ENCODE measurements around the gene TSPAN31.

TSPAN31 gene

DNA sequence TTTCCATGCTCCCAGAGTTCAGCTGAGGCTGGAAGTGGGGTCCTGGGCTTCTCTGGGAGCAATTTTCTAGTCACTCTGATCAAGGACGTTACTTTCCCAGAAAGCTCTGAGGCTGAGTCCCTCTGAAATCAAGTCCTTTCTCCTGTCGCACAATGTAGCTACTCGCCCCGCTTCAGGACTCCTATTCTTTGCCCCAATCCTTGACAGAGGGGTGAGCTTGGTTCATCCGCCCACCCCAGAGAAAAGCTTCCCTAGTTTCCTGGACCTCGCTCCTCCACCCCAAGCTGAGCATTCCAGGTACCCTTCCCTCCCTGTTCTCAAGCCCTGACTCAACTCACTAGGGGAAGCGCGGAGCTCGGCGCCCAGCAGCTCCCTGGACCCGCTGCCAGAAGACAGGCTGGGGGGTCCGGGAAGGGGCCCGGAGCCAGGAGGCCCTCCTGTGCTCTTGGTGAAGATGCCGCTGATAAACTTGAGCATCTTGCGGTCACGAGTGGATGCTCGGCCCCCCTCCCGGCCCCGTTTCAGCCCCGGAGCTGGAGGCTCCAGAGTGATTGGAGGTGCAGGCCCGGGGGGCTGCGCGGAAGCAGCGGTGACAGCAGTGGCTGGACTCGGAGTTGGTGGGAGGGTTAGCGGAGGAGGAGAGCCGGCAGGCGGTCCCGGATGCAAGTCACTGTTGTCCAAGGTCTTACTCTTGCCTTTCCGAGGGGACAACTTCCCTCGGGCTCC is 7.9 kb upstream of the TSPAN31 start:
- DNase-seq, result no peak

DNA sequence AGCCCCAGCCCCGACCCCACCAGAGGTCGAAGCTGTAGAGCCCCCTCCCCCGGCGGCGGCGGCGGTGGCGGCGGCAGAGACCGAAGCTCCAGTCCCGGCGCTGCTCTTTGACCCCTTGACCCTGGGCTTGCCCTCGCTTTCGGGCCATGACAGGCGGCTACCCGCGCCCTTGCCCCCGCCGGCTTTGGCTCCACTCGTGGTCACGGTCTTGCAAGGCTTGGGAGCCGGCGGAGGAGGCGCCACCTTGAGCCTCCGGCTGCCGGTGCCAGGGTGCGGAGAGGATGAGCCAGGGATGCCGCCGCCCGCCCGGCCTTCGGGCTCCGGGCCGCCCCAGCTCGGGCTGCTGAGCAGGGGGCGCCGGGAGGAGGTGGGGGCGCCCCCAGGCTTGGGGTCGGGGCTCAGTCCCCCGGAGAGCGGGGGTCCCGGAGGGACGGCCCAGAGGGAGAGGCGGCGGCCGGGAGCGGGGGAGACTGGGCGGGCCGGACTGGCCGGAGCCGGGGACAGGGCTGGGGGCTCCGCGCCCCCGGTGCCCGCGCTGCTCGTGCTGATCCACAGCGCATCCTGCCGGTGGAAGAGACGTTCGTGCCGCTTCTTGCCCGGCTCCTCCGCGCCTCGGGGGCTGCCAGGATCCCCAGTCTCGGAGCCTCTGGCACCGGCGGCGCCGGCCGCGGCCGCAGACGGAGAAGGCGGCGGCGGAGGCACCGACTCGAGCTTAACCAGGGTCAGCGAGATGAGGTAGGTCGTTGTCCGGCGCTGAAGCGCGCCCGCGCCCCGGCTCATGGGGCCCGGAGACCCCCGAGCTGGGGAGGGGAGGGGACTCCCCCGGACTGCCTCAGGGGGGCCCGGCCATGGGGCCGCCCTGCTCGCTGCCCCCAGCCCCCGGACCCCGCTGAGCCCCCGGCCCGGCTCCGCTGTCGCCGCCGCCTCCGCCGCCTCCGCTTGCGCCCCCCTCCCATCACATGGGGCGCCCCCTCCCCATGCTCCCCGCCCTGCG is 7.1 kb upstream of the TSPAN31 start:
- no peak for DNase-seq

DNA sequence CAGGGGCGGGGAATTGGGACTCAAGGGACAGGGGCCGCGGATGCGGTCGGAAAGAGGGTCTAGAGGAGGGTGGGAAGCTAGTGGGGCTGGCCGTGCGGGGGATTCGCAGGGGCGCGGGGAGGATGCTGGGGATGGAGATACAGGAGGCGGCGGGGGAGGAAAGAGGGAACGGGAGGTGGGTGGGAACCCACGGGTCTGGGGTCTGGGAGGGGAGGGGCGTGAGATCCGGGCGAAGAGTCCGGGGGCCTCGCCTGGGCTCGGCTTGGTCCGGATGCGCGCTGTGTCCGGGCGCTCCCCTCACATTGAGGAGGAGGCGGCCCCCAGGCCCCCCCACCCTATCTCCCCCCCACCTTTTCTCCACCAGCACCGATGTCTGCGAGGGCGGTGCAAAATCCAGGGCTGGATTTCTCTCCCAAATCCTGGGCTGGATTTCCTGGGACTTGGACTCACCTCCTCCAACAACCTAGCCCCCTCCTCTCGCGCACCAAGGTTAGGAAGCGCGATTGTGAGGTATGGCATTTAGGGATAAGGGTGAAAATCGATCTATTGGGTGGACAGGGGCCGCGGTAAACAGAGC is 6.1 kb upstream of the TSPAN31 start, which contains the start of gene AGAP2:
TSS of gene AGAP2 (minus strand) at position 82 of the 577 bp plus-strand sequence. CDS start 496 bp downstream, outside the sequence.
- DNase-seq, result no peak

DNA sequence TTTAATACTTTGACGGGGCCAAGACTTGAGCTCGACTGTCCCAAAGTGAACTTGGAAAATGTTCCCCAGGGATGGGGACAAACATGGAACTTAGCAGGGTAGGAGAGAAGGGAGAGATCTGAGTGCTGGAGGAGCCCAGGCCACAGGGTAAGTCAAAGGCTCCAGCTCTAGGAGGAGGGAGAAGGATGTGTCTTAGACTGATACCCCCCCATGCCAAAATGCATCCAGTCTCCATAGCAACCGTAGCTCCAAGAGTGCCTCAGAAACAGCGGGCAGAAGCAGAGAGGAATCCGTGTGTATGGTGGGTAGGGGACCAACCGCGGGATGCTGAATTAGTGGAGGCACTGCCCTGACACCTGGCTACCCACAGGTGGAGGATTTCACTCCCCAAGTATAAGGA is 5.5 kb upstream of the TSPAN31 start:
- DNase-seq, result no peak

DNA sequence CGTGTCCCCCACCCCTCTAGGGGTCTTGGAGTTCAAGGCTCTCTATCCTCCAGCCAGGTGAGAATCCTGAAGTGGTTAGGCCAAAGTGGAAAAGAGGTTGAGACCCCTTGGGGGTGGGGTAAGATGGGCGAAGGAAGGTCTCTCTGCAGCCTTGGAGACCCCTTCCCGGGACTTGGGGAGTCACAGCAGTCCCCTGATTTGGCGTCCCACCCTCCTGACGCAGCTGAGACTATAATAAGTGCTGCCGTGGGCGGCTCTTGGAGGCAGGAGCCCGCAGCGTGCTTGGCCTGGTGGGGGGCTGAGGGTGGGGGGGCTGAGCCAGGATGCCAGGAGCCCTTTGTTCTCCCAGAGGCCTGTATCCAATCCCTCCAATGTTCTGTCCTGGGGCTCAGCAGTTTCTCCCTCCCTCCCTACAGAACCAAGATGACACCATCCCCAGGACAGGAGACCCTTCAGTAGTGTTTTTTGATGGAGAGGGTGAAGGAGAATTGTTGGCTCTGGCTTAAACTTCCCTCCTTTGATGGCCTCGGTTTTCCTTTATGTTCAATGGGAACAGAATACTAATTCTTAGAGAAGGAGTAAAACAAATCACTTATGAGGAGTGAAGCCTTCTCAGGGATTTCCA is 4.8 kb upstream of the TSPAN31 start:
- no peak for DNase-seq

DNA sequence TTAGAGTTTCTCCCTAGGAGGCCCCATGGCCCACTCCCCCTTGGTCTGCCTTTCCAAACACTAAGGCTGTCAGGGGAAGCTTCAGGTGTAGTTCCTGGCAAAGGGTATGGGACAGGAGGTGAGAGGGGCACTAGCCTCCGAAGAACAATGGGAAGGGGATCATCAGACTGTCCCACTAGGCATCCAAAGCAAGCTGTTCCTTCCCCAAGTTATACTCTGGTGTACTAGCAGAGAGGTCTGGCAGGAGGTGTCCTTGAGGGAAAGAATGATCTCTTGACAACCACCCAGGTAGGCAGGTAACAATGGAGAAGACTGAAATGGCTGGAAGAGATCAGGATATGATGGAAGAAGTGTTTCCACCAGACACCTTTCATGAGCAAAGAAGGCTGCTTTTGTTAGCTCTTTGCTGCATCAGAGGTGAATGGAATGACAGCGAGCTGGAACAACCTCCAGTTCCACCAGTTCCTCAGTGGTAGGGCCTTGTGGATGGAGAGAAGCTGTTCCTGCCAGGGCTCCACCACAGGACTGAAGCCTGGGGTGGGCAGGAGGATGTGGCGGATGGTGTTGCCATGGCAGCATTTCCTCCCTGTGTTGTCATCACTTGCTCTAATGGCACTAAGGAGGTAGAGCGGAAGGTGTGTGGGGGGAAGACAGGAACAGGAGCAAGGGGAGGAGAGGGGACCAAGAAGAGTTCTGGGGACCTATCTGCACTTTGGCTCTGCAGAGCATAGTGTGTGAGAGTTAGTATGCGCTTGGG is 4.0 kb upstream of the TSPAN31 start:
- DNase-seq, result no peak

DNA sequence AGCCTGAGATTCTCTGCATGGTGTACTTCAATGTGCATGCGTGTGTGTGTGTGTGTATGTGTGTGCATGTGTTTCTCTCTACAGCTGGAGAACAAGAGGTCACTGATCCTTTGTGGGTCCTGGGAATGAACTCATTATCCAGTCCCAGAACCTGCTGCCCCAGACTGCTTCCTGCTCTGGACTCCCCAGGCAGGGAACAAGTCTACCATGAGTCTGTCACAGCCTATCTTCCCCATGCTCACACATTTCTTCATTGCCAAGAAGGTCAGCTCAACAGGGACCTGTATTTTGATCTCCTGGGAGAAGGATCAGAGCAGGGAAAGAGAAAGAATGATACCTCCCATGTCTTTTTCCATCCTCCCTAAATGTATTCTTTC is 3.4 kb upstream of the TSPAN31 start:
- no peak for DNase-seq

DNA sequence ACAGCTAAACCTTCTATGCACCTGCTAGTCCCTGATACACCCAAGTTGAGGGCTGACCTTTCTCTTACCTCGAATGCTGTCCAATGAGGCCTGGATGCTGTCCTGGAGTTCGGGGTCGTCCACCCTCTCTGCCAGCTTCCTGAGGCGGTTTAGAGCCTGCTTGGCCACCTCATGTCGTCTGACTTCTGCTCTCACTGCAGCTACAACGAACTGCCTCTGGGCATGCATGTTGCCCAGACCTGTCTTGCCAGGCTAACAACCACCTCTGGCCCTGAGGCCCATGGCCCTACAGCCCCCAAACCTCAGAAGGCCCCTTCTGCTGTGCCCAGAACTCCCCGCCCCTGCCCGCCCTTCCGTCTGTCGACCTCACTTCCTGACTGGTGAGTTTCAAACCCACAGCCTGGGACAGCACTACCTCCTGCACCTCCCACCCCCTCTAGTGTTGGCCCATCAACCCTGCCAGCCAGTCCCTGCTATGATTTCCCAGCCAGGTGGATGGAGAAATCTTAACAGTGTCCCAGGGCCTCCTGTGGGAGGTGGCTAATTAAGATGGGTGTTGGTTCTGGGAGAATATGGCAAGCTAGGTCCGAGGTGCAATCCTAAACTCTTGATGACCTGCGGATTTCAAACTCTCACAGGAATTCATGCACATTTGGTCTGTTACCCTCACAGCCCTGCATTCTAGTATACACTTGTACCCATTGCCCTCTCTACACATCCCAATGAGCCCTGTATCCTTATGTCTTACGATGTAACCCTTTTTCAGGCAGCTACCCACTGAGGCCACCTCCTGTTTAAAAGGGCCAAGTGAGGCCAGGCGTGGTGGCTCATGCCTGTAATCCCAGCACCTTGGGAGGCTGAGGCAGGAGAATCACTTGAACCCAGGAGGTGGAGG is 2.7 kb upstream of the TSPAN31 start:
- no peak for DNase-seq

DNA sequence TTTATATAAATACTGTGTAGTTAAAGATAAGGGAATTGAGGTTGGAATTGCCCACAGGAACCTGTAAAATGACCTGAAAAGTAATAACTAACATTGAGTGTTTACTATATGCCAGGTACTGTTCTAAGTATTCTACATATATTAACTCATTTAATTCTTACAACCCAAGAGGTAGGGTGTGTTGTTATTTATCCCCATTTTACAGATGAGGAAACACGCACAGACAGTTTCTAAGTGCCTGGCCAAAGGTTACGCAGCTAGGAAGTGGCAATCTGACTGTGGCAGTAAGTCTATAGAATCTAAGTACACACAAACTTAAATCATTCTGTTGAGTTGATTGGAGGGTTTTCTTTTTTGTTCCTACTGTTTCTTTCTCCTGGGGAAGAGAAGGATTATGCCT is 1.1 kb upstream of the TSPAN31 start:
- DNase-seq, result no peak

DNA sequence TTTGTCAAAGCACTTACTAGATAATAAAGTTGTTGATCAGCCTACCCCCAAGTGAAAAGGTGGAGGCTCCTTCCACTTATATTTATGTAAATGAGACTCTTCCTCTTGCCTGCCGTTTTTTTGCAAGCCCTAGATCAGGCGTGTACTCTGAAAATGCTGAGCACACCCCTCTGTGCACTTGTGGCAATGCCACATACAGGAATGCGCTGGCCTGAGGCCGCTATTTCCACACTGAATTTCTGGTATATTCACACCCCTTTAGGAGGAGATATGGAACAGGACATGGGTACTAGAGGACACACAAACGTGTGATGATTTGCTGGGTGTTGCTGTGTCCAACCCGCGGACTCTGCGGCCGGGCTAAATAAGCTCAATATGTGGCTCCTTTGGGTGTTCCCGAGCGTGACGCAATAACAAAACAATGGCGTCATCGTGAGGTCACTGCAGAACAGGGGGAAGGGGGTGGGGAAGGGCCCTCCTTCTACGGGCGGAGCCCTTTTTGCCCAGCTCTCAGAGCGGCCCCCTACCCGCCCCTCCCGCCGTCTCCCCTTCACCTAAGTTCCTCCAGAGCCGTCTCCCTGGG is 554 bp upstream of the TSPAN31 start:
- DNase-seq, result peak; percentile 91

DNA sequence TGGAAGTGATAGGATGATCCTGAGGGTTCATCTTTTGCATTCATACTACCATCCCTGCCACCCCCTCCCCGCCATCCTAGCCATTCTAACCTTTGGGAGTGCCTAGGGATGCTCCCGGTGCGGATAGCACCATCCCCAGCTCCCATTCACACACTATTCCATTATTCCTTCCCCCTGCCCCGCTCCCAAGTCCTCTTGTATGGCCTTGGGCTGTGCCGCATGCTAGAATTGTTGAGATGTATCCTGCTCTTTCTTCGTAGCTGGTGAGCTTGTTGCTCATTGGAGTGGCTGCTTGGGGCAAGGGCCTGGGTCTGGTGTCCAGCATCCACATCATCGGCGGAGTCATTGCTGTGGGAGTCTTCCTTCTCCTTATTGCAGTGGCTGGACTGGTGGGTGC is 644 bp downstream of the TSPAN31 start:
- DNase-seq, result no peak

DNA sequence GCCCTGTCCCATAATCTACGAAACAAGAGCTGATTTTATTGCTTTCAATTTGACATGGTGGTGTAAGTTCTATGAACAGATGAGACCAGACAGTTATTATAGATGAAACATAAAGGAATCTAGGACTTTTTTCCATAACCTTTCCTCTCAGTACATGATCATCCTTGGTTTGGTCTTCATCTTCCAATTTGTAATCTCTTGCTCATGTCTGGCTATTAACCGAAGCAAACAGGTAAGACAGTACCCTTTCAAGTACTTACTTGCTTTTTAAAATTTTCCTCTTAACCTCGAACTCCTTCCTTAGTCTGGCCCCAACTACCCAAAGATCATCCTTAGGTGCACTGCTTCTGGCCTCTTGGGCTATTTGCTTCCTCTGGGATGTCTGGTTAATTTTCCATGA is 1.2 kb downstream of the TSPAN31 start:
- DNase-seq, result no peak

DNA sequence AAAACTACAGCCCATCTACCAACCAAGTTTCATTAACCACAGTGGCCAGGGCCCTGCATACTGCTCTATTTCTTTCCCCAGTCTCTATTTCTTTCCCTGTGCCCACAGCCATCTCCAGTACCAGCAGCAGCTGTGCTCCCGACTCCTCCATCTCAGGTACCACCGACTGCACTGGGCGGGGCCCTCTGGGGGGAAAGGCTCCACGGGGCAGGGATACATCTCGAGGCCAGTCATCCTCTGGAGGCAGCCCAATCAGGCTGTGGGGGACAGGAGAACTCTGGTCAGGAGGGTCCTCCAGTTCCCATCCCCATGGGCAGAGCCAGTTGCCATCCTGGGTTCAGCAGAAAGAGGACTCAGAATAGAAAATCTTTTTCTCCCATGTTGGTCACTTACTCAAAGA is 4.2 kb downstream of the TSPAN31 start:
- DNase-seq, result no peak

DNA sequence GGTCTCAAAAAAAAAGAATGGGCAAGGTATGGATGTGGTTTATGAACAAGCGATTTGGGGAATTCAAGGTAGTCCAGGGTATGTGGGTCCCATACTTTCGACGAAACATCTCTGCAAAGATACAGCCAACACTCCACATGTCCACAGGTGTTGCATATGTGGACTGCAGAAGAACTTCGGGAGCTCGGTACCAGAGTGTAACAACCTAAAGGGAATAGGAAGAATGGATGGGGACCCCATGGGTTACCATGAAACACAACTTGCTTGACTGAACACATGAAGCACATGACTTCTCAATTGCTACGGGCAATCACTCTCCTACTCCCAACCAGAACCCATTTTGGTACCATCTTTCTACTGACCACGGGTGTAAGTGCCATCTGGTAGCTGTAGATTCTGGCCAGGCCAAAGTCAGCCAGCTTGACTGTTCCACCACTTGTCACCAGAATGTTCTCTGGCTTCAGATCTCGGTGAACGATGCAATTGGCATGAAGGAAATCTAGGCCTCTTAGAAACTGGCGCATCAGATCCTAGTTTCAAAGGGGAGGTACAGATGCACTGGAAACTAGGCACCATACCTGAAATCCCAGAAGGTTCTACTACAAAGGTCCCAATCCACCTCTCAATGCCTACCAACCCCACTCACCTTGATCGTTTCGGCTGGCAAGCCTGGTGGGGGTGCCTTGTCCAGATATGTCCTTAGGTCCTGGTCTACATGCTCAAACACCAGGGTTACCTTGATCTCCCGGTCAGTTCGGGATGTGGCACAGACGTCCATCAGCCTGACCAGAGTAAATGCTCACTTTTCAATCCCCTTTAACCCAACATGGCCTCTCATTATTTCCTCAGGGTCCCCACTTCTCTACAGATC is 6.0 kb downstream of the TSPAN31 start:
- DNase-seq, result no peak

DNA sequence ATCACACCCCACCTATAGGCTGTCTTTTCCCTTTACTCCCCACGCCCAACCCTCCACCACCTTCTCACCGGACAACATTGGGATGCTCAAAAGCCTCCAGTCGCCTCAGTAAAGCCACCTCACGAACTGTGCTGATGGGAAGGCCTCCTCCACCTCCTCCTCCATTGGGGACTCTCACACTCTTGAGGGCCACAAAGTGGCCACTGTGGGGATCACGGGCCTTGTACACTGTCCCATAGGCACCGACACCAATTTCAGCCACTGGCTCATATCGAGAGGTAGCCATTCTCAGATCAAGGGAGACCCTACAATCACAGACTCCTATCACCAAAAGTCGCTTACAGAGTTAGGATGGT is 6.6 kb downstream of the TSPAN31 start:
- no peak for DNase-seq

DNA sequence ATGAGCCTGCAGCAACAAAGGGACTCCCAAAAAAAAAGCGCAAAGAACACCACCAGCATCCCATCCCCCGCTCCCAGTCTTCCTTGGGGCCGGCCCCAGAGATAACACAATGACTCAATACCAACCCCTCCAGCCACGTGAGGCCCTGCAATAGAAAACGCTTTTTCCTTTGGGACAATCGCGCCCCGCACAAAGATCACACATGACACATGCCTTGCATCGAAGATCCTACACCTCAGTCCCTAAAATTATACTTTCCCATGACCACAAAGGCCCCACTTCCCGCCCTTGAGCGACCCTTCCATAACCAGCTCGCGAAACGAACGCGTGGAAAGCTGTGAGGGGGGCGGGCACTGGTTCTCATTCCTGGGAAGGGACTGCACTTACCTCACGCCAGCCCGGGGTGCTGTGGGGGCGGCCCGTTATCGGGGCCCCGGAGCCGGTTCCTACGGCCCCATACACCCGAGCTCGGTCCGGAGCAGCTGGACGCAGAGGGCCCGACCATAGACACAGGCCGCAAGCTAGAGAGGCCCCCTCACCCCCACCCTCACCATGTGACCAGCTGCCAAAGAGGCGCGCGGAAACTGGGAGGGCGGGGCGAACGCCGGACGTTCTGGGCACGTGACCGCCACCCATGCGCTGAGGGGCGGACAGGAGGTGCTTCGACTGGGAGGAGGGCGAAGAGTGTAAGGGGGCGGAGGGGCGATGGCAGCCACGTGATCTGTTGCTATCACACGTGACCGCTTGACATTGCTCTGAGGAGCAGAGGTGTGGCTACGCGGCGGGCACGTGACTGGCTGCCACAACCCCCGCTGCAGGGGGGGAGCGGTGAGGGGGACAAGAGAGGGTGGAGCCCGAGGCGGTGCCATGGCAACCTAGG is 7.2 kb downstream of the TSPAN31 start, which contains the start of gene CDK4:
TSS of gene CDK4 (minus strand) at position 523 of the 880 bp plus-strand sequence. CDS start 593 bp downstream, outside the sequence.
- DNase-seq, result peak; percentile 98

DNA sequence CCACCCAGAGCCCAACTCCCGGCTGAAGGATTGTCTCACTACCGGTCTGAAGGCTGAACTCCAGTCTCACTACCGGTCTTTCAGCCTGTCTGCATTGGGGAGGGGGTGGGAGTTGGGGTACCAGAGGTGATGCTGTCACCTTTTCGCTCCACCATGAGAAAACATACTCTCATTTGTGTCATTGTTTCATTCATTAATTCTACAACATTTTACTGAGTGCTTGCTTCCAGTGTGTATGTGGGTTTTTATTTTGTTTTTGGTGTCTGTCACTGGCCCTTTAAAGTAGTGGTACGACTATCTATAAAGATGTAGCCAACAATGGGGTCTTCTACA is 7.8 kb downstream of the TSPAN31 start:
- DNase-seq, result no peak

DNA sequence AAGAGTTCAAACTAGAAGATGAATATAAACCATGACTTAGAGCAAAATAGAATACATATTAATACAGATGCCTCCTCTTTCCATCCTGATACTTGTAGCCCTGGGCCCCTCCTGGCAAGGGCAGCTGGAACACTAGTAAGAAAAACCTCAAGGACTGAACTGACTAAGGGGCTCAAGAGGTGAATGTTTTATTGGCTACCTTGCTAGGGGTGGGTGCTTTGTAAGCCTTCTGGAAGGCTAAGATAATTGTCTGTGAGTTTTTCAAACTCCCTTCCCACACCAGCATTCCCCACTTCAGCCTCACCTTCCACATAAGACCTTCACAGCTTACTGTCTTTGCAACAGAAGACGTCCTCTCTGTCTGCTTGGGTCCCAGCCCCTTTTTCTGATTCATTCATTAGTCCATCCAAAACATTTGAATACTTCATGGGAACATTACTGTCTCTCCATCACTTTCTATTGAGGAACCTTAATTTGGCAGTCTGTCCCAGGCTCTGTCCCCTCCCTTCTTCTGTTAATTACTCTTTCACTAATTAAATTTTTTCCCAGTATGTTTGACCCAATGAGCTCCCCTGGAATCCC is 9.0 kb downstream of the TSPAN31 start:
- no peak for DNase-seq

Measured in kidney glomerular epithelial cell (primary cell).